ENCODE results near the gene SAPCD2. TPM values are rescaled to one million over a fixed set of nuclear protein-coding genes. Genes with fewer than 3 reads are reported as not detected.
A peak's percentile ranks its signal among the peaks of the same experiment; 100 is the strongest.

SAPCD2 gene
- total RNA-seq, 1 donor = 5.2 TPM

DNA sequence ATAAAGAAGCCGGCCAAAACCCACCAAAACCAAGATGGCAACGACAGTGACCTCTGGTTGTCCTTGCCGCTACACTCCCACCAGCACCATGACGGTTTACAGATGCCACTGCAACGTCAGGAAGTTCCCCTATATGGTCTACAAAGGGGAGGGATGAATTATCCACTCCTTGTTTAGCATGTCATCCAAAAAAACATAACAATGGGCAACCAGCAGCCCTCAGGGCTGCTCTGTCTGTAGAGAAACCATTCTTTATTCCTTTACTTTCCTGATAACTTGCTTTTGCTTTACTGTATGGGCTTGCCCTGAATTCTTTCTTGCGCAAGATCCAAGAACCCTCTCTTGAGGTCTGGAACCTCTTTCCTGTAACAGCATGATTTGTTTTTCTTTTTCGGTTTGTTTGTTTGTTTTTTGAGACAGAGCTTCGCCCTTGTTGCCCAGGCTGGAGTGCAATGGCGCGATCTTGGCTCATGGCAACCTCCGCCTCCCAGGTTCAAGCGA is 5.0 kb upstream of the SAPCD2 start:
- no peak overlapping the region for H3K4me3 ChIP-seq (ENCODE audit: low read depth, low read length)
- TF ChIP-seq, protein P1, sequence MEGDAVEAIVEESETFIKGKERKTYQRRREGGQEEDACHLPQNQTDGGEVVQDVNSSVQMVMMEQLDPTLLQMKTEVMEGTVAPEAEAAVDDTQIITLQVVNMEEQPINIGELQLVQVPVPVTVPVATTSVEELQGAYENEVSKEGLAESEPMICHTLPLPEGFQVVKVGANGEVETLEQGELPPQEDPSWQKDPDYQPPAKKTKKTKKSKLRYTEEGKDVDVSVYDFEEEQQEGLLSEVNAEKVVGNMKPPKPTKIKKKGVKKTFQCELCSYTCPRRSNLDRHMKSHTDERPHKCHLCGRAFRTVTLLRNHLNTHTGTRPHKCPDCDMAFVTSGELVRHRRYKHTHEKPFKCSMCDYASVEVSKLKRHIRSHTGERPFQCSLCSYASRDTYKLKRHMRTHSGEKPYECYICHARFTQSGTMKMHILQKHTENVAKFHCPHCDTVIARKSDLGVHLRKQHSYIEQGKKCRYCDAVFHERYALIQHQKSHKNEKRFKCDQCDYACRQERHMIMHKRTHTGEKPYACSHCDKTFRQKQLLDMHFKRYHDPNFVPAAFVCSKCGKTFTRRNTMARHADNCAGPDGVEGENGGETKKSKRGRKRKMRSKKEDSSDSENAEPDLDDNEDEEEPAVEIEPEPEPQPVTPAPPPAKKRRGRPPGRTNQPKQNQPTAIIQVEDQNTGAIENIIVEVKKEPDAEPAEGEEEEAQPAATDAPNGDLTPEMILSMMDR (IDR thresholded peaks at IDR 0.05; ENCODE audit: insufficient read depth, low read depth, low read length) = no peak
- DNase-seq (ENCODE audit: low read depth) = no peak

DNA sequence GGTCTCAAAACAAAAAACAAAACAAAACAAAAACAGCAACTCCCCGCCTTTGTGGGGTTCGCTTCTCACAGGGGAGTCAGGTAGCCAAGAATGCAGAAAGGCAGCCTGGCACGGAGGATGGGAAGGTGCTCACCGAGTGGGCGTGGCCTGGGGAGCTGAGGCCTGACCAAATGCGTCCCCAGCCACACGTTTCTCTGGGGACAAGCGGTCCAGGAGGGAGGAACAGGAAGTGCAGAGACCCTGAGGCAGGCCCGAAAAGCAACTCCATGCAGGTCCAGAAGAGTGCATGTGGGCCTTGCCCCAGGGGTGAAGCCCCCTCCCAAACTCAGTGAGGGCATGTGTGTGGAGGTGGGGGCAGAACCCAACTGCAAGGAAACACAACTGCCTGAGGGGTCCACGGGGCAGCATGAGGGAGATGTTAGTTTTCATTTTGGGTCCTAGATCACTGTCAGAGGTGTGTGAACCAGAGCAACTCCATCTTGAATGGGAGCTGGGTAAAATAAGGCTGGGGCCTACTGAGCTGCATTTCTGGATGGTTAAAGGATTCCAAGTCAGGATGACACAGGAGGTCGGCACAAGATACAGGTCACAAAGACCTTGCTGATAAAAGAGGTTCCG is 4.4 kb upstream of the SAPCD2 start:
- no peak for DNase-seq (ENCODE audit: low read depth)
- H3K4me3 ChIP-seq (ENCODE audit: low read depth, low read length) = no peak overlapping the region
- TF ChIP-seq, protein P1 (IDR thresholded peaks at IDR 0.05; ENCODE audit: insufficient read depth, low read depth, low read length) = no peak

DNA sequence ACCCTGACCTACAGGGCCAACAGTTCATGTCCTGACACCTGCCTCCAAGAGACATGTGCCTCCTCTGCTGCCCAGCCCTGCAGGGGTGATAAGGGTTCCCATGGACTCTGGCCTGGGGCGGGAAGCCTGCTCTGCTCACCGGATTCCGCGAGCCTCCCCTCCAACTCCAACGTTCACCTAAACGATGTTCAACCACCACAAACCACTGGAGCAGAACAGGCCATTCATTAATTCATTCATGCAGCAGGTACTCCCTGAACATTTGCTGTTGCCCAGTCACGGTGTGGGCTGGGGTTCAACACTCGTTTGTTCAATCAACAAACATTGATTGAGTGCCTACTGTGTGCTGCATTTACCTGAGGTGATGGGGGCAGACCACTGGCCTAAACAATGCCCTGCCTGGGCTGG is 3.6 kb upstream of the SAPCD2 start:
- TF ChIP-seq, protein P1 (IDR thresholded peaks at IDR 0.05; ENCODE audit: insufficient read depth, low read depth, low read length) = no peak
- no peak for DNase-seq (ENCODE audit: low read depth)

DNA sequence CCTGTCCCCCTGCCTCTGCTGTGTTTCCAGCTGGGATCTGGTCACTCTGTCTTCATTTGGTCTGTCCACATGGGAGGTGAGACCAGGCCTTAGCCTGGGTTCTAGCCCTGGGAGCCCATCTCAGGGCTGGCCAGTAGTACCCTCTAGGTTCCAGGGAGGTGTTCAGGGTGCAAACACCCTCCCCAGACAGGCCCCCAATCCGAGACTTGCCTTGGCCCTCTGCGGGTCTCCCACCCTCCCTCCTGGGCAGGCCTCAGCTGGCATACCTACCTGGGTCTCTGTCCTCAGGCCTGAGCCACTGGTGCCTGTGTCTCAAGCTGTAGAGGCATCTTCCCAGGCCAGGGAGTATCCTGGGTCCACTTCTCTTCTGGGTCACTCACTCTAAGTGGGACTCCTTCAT is 925 bp upstream of the SAPCD2 start:
- no peak overlapping the region for H3K4me3 ChIP-seq (ENCODE audit: low read depth, low read length)
- TF ChIP-seq, protein P1 (IDR thresholded peaks at IDR 0.05; ENCODE audit: insufficient read depth, low read depth, low read length) = no peak
- DNase-seq (ENCODE audit: low read depth) = no peak

More for the DNA sequence above, 3.6 kb upstream of the SAPCD2 start:
- H3K4me3 ChIP-seq (ENCODE audit: low read depth, low read length) = no peak overlapping the region

DNA sequence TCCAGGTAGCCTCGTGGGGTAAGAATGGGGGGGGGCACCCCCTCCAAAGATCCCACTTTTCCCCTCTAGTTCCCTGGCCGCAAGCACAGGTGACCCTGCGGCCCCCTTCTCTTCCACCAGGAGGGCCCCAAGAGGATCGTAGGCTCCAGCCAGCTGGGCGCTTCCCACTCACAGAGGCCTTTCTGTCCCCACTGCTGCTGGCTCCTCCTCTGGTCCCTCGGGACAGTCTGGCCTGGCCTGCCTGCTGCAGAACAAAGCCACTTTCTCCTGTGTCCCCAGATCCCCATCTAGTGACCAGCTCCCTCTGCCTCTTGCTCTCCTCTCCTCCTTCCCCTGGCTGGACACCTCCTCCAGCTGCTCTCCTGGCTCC is 534 bp upstream of the SAPCD2 start:
- no peak for DNase-seq (ENCODE audit: low read depth)
- peak overlapping the region; percentile 51 for H3K4me3 ChIP-seq (ENCODE audit: low read depth, low read length)
- TF ChIP-seq, protein P1 (IDR thresholded peaks at IDR 0.05; ENCODE audit: insufficient read depth, low read depth, low read length) = no peak

DNA sequence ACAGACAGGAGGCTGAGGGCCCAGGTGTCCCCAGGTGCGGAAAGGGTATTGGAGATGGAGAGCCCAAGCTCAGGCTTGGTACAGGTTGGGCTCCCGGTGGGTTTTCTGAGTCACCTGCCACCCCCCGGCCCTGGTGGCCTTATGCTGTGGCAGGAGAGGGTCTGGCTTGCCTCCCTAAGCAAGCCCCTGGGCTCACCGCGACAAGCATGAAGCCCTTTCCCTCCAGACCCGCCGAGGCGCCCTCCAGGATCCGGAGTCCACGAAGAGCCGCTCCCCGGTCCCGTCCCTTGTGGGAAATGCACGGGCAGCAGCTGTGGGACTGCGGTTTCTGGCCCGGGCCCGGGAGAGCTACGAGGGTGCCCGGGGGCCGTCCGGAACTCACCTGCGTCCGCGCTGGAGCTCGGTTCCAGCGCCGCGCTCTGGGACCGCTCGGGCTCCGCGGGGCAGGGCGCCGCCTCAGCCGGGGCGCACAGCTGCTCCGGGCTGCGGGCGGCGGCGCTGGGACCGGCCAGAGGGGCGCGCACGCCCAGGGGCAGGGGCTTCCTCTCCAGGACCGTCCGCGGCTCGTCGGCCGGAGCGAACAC is 757 bp downstream of the SAPCD2 start:
- no peak for DNase-seq (ENCODE audit: low read depth)
- TF ChIP-seq, protein P1 (IDR thresholded peaks at IDR 0.05; ENCODE audit: insufficient read depth, low read depth, low read length) = no peak
- H3K4me3 ChIP-seq (ENCODE audit: low read depth, low read length) = peak overlapping the region; percentile 38

All from fibroblast of villous mesenchyme (primary cell).